Neural cell (in vitro differentiated cells): Measurements from ENCODE around the gene KRT36. TPM values are rescaled to one million over a fixed set of nuclear protein-coding genes. Genes with fewer than 3 reads are reported as not detected.

Experiments
- H2AFZ ChIP-seq: fragments of 200-600, 300-800 bp; sonication (generic), shearing (Covaris generic); 2 replicates; pipeline ENCODE4 v1.6.0; 2014; ENCODE audit warnings: low read depth, mild to moderate bottlenecking, antibody characterized with exemption, low read length, moderate library complexity
- H3F3A ChIP-seq: fragments of 200-600 bp; shearing (Covaris generic); 2 replicates; pipeline ENCODE4 v1.6.1; 2016; ENCODE audit warnings: mild to moderate bottlenecking, moderate library complexity, mixed read lengths, antibody characterized with exemption, low read length; ENCODE audit not compliant: insufficient read depth, poor library complexity, severe bottlenecking
- H3K27ac ChIP-seq: fragments of 200-600, 300-800 bp; sonication (generic), shearing (Covaris generic); 2 replicates; pipeline ENCODE4 v1.5.1; 2014; ENCODE audit warnings: mild to moderate bottlenecking, low read length, moderate library complexity
- H3K27me3 ChIP-seq: fragments of 300-800, 200-600 bp; sonication (generic), shearing (Covaris generic); 2 replicates; pipeline ENCODE4 v1.6.0; 2014; ENCODE audit warnings: mild to moderate bottlenecking, low read depth, low read length, moderate library complexity; ENCODE audit not compliant: insufficient read depth
- H3K36me3 ChIP-seq: fragments of 300-800, 200-600 bp; sonication (generic), shearing (Covaris generic); 2 replicates; pipeline ENCODE4 v1.5.1; 2014; ENCODE audit warnings: mild to moderate bottlenecking, antibody characterized with exemption, low read length, moderate library complexity; ENCODE audit not compliant: insufficient read depth
- H3K4me2 ChIP-seq: fragments of 300-800, 200-600 bp; sonication (generic), shearing (Covaris generic); 2 replicates; pipeline ENCODE4 v1.6.0; 2014; ENCODE audit warnings: mild to moderate bottlenecking, low read length
- H3K4me3 ChIP-seq: fragments of 300-800, 200-600 bp; sonication (generic), shearing (Covaris generic); 2 replicates; pipeline ENCODE4 v1.5.1; 2014; ENCODE audit warnings: mild to moderate bottlenecking, low read length, moderate library complexity
- H3K79me2 ChIP-seq: fragments of 200-600 bp; shearing (Covaris generic); replicated peaks from 2 replicates; pipeline ENCODE4 v1.6.0; 2014; ENCODE audit warnings: mild to moderate bottlenecking, low read length, moderate library complexity; ENCODE audit not compliant: insufficient read depth
- H3K9ac ChIP-seq: fragments of 300-800, 200-600 bp; sonication (generic), shearing (Covaris generic); 2 replicates; pipeline ENCODE4 v1.6.1; 2016; ENCODE audit warnings: mild to moderate bottlenecking, low read length, mixed read lengths
- H3K9me2 ChIP-seq: fragments of 200-600 bp; shearing (Covaris generic); 2 replicates; pipeline ENCODE4 v1.6.1; 2016; ENCODE audit warnings: mild to moderate bottlenecking, low read length, mixed read lengths; ENCODE audit not compliant: insufficient read depth
- H3K9me3 ChIP-seq: fragments of 200-600, 300-800 bp; sonication (generic), shearing (Covaris generic); 2 replicates; pipeline ENCODE4 v1.6.1; 2016; ENCODE audit warnings: mild to moderate bottlenecking, mixed run types, low read length, moderate library complexity, mixed read lengths
- H4K20me1 ChIP-seq: fragments of 200-600 bp; shearing (Covaris generic); 2 replicates; pipeline ENCODE4 v1.6.1; 2016; ENCODE audit warnings: mild to moderate bottlenecking, mixed run types; ENCODE audit not compliant: insufficient read depth
- CTCF ChIP-seq: fragments of 450-650 bp; IDR thresholded peaks from 2 replicates; pipeline ENCODE4 v1.5.1; 2014; ENCODE audit warnings: antibody characterized with exemption, mild to moderate bottlenecking, moderate library complexity; ENCODE audit not compliant: poor library complexity, severe bottlenecking
- EP300 ChIP-seq: fragments of 450-650 bp; conservative IDR thresholded peaks from 2 replicates; pipeline ENCODE4 v1.6.1; 2014; ENCODE audit warnings: antibody characterized with exemption, mild to moderate bottlenecking, moderate library complexity; ENCODE audit not compliant: poor library complexity, severe bottlenecking
- EZH2 ChIP-seq: fragments of 200-600, 300-800 bp; shearing (Covaris generic), sonication (generic); IDR thresholded peaks from 2 replicates; pipeline ENCODE4 v1.6.1; 2014; ENCODE audit warnings: antibody characterized with exemption, low read length, borderline replicate concordance, mild to moderate bottlenecking; ENCODE audit not compliant: insufficient read depth, poor library complexity, severe bottlenecking
- MXI1 ChIP-seq: fragments of 450-650 bp; conservative IDR thresholded peaks from 2 replicates; pipeline ENCODE4 v1.6.1; 2014; ENCODE audit warnings: antibody characterized with exemption, mild to moderate bottlenecking; ENCODE audit not compliant: poor library complexity, severe bottlenecking
- POLR2AphosphoS5 ChIP-seq: IDR thresholded peaks from 2 replicates; pipeline ENCODE4 v1.6.1; 2012
- RAD21 ChIP-seq: fragments of 450-650 bp; conservative IDR thresholded peaks from 2 replicates; pipeline ENCODE4 v1.6.1; 2014; ENCODE audit warnings: antibody characterized with exemption, mild to moderate bottlenecking, moderate library complexity
- SMC3 ChIP-seq: fragments of 450-650 bp; conservative IDR thresholded peaks from 2 replicates; pipeline ENCODE4 v1.6.1; 2014; ENCODE audit warnings: antibody characterized with exemption, mild to moderate bottlenecking, moderate library complexity; ENCODE audit not compliant: poor library complexity
- TAF1 ChIP-seq: IDR thresholded peaks from 2 replicates; pipeline ENCODE4 v1.6.1; 2012; ENCODE audit warnings: low read depth
- polyA plus RNA-seq: library from polyadenylated mRNA; depleted of rRNA; stranded (reverse); fragments of >200 nt; gene quantifications from 2 replicates; pipeline ENCODE4 v1.2.3, GENCODE V29; 2014
- TF ChIP-seq, protein P1 (sequence below): IDR thresholded peaks from 2 replicates; pipeline ENCODE4 v1.6.1; 2012; ENCODE audit warnings: borderline replicate concordance

The KRT36 gene
- polyA plus RNA-seq, 1 donor from 2014 or later, result not detected

DNA sequence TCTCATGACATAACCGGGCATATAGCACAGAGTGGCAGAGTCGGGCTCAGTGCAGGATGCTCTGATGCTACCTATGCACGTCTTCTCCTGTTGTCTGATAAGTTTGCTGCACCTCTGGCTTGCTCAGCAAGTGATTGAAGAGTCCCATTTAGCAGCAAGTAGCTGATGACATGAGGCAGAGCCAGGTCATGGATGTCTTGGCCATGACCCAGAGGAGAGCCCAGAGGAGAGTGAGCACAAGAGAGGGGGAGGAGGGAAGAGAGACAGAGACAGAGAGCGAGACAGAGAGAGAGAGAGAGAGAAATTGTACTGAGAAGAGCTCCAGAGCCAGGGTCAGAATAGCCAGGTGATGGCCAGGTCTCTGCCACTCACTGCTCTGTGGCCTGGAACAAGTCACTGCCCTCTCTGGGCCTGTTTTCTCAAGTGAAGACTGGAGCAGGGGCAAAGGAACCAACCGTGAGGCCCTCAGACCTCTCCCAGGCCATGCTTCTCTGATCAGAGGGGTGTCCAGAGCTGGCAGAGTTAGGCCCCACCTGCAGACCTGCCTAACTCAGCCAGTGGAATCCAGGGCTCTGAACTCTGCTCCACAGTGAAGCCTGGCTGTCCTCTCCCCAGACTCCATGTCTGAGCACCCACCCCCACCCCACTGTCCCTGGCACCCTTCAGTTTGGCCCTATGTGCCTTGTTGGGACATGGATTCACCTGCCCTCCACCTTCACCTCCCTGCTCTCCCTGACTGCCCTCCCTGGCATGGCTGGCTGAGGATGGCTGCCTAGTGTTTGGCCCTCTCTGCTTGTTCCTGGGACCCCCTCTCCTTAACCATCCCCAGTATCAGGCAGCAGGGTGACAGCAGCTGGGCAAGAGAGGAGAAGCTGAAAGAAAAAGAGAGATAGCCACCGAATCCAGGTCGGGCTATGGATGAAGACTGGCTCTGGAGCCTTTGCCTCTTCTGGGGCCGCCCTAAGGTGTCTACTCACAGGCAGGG, 4.5 kb downstream of the KRT36 start:
- TF ChIP-seq TAF1, result no peak
- TF ChIP-seq CTCF, result no peak
- no peak for TF ChIP-seq MXI1
- no peak for TF ChIP-seq RAD21
- TF ChIP-seq SMC3, result no peak
- TF ChIP-seq EZH2, result no peak
- no peak for TF ChIP-seq POLR2AphosphoS5
- no peak for TF ChIP-seq EP300
- TF ChIP-seq, protein P1, sequence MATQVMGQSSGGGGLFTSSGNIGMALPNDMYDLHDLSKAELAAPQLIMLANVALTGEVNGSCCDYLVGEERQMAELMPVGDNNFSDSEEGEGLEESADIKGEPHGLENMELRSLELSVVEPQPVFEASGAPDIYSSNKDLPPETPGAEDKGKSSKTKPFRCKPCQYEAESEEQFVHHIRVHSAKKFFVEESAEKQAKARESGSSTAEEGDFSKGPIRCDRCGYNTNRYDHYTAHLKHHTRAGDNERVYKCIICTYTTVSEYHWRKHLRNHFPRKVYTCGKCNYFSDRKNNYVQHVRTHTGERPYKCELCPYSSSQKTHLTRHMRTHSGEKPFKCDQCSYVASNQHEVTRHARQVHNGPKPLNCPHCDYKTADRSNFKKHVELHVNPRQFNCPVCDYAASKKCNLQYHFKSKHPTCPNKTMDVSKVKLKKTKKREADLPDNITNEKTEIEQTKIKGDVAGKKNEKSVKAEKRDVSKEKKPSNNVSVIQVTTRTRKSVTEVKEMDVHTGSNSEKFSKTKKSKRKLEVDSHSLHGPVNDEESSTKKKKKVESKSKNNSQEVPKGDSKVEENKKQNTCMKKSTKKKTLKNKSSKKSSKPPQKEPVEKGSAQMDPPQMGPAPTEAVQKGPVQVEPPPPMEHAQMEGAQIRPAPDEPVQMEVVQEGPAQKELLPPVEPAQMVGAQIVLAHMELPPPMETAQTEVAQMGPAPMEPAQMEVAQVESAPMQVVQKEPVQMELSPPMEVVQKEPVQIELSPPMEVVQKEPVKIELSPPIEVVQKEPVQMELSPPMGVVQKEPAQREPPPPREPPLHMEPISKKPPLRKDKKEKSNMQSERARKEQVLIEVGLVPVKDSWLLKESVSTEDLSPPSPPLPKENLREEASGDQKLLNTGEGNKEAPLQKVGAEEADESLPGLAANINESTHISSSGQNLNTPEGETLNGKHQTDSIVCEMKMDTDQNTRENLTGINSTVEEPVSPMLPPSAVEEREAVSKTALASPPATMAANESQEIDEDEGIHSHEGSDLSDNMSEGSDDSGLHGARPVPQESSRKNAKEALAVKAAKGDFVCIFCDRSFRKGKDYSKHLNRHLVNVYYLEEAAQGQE, result no peak
- no peaks in the 10 kb centered on the region for H3F3A ChIP-seq
- H3K27me3 ChIP-seq, result no peaks in the 10 kb centered on the region
- H3K9me2 ChIP-seq, result no peaks in the 10 kb centered on the region
- H2AFZ ChIP-seq, result no peak overlapping the region
- no peaks in the 10 kb centered on the region for H3K9me3 ChIP-seq
- H4K20me1 ChIP-seq, result no peaks in the 10 kb centered on the region
- H3K4me2 ChIP-seq, result no peak overlapping the region
- H3K79me2 ChIP-seq, result no peaks in the 10 kb centered on the region
- H3K9ac ChIP-seq, result no peak overlapping the region
- no peaks in the 10 kb centered on the region for H3K36me3 ChIP-seq
- H3K27ac ChIP-seq, result no peak overlapping the region
- H3K4me3 ChIP-seq, result no peak overlapping the region

- H3K4me2 ChIP-seq, result no peak overlapping the region
- no peaks in the 10 kb centered on the region for H3F3A ChIP-seq
- H2AFZ ChIP-seq, result no peak overlapping the region
- H3K9ac ChIP-seq, result no peak overlapping the region
- no peaks in the 10 kb centered on the region for H3K9me2 ChIP-seq
- no peaks in the 10 kb centered on the region for H3K79me2 ChIP-seq
- H3K4me3 ChIP-seq, result no peak overlapping the region
- no peak for TF ChIP-seq SMC3
- TF ChIP-seq CTCF, result no peak
- no peak for TF ChIP-seq TAF1
- TF ChIP-seq, protein P1, result no peak
- TF ChIP-seq MXI1, result no peak
- TF ChIP-seq EZH2, result no peak
- TF ChIP-seq RAD21, result no peak
- no peak for TF ChIP-seq POLR2AphosphoS5
- no peak for TF ChIP-seq EP300
- H3K27me3 ChIP-seq, result no peaks in the 10 kb centered on the region
- no peaks in the 10 kb centered on the region for H4K20me1 ChIP-seq
- no peak overlapping the region for H3K27ac ChIP-seq
- H3K9me3 ChIP-seq, result no peaks in the 10 kb centered on the region
- H3K36me3 ChIP-seq, result no peaks in the 10 kb centered on the region
Measured at GRCh38 chr17:41483991-41484826, 5.5 kb downstream of the KRT36 start.
